ENCODE measurements around the gene GPR39. TPM values are rescaled to one million over a fixed set of nuclear protein-coding genes. Genes with fewer than 3 reads are reported as not detected.
"Not testable (repeated sequence)": the region's sequence is repeated elsewhere in the genome, so short reads cannot be mapped to it uniquely, and the experiment has no call there.

Gene GPR39
- total RNA-seq, 1 experiment from 2014 or later, result 34.8 TPM

DNA sequence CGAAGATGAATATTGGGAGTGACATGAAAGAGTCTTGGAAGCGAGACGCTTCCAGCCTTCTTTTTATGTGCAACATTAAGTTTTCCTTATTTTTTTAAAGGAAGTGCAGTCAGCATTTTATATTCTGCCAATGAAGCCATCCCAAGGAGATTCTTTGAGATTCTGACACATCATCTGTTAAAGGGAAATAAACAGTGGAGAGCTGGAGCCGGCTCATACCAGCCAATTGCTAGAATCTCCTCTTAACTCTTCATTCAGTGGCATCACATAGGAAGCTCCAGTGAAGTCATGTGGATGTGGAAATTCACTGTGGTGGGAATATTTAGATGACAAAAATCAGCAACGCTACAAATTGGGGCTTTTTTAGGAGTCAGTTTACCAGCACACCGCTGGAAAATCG is 23.7 kb upstream of the GPR39 start:
- POLR2A ChIA-PET (ENCODE audit: unreplicated experiment), result no interaction called here
- Histone ChIP-seq H3K4me3 (ENCODE audit: low read length) (no peak overlapping the region), H3K36me3 (ENCODE audit: low read depth, low read length) (no peaks in the 10 kb centered on the region), H3K27me3 (ENCODE audit: low read length) (no peaks in the 10 kb centered on the region), H3K9me2 (replicated peaks; ENCODE audit: low read length) (no peaks in the 10 kb centered on the region), H2AFZ (ENCODE audit: low read length) (no peak overlapping the region), H3K79me2 (ENCODE audit: low read length) (no peaks in the 10 kb centered on the region), H3F3A (ENCODE audit: low read length, unreplicated experiment) (no peaks in the 10 kb centered on the region), H3K9me3 (ENCODE audit: low read length) (no peaks in the 10 kb centered on the region), H3K4me2 (ENCODE audit: low read length) (no peak overlapping the region), H3K4me1 (ENCODE audit: insufficient read depth, low read length) (no peaks in the 10 kb centered on the region), H4K20me1 (ENCODE audit: low read length) (no peaks in the 10 kb centered on the region), H3K27ac (ENCODE audit: low read length) (no peak overlapping the region), H3K9ac (ENCODE audit: low read length) (no peak overlapping the region)
- ATAC-seq (no peak), DNase-seq (no peak)
- CTCF ChIA-PET, result no interaction called here
- no TSS peak for BruUV-seq (replicated peaks)
- intact Hi-C loops (cut with micrococcal nuclease), result no loop called here
- no peak for TF ChIP-seq EZH2 (IDR thresholded peaks at IDR 0.05; ENCODE audit: low read length, unreplicated experiment)
- no peak for TF ChIP-seq EZH2phosphoT487 (IDR thresholded peaks at IDR 0.05; ENCODE audit: borderline replicate concordance, low read length)
- TF ChIP-seq, protein P1, sequence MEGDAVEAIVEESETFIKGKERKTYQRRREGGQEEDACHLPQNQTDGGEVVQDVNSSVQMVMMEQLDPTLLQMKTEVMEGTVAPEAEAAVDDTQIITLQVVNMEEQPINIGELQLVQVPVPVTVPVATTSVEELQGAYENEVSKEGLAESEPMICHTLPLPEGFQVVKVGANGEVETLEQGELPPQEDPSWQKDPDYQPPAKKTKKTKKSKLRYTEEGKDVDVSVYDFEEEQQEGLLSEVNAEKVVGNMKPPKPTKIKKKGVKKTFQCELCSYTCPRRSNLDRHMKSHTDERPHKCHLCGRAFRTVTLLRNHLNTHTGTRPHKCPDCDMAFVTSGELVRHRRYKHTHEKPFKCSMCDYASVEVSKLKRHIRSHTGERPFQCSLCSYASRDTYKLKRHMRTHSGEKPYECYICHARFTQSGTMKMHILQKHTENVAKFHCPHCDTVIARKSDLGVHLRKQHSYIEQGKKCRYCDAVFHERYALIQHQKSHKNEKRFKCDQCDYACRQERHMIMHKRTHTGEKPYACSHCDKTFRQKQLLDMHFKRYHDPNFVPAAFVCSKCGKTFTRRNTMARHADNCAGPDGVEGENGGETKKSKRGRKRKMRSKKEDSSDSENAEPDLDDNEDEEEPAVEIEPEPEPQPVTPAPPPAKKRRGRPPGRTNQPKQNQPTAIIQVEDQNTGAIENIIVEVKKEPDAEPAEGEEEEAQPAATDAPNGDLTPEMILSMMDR (conservative IDR thresholded peaks at IDR 0.05; ENCODE audit: low read depth, low read length), result no peak

DNA sequence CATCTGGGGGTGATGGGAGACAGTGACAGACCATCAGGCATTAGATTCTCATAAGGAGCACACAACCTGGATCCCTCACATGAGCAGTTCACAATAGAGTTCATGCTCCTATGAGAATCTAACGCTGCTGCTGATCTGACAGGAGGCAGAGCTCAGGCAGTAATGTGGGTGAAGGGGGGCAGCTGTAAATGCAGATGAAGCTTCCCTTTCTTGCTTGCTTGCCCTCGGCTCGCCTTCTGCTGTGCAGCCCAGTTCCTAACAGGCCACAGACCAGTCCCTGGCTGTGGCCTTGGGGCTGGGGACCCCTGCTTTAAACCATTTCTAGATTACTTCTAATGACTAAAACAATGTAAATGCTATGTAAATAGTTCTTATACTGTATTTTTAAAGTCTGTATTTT is 19.6 kb upstream of the GPR39 start:
- H3K9me2 ChIP-seq (replicated peaks; ENCODE audit: low read length); H3K4me2 ChIP-seq (ENCODE audit: low read length); H3K4me3 ChIP-seq (ENCODE audit: low read length); H3K9me3 ChIP-seq (ENCODE audit: low read length); H3K27me3 ChIP-seq (ENCODE audit: low read length); H3K27ac ChIP-seq (ENCODE audit: low read length); CTCF ChIA-PET; H3K79me2 ChIP-seq (ENCODE audit: low read length); POLR2A ChIA-PET (ENCODE audit: unreplicated experiment); H2AFZ ChIP-seq (ENCODE audit: low read length); H3K36me3 ChIP-seq (ENCODE audit: low read depth, low read length); intact Hi-C loops (cut with micrococcal nuclease); DNase-seq; ATAC-seq; H3K9ac ChIP-seq (ENCODE audit: low read length); H4K20me1 ChIP-seq (ENCODE audit: low read length); H3K4me1 ChIP-seq (ENCODE audit: insufficient read depth, low read length); BruUV-seq (replicated peaks); H3F3A ChIP-seq (ENCODE audit: low read length, unreplicated experiment): not testable (repeated sequence)

DNA sequence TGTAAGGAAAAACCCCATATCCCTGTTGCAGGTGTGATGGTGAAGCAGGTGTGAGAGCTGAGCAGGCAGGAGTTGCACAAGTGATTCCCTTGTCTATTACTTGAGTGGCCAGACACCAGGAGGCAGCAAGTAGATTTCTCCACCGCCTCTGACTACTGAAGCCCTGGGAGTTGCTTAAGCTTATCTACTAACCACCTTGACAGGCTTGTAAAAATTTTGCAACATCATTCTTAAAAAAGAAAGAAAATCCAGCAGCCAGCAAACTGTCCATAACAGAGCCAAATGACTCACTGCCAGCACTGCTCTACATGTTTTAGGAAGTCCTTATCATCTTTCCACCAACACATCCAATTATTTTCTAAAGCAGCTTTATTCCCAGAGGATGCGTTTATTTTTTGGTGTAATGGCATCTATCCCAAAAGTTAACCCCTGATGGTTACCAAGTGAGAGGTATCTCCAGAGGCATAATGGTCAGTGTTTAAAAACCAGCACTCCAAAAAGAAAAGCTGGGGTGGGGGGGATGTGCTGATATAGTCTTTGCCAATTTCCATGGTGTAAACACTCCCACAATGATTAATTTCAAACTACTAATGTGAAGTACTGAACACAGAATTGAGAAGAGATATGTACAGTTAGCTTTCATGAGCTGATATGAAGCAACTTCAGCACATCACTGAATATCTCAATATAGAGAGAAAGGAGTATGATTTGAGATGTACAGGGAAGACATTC is 16.3 kb upstream of the GPR39 start:
- peak; percentile 70 for DNase-seq
- TF ChIP-seq EZH2 (IDR thresholded peaks at IDR 0.05; ENCODE audit: low read length, unreplicated experiment), result no peak
- TF ChIP-seq, protein P1 (conservative IDR thresholded peaks at IDR 0.05; ENCODE audit: low read depth, low read length), result peak; percentile 43
- Histone ChIP-seq H3K9me2 (replicated peaks; ENCODE audit: low read length) (no peaks in the 10 kb centered on the region), H3K4me3 (ENCODE audit: low read length) (no peak overlapping the region), H3K27ac (ENCODE audit: low read length) (no peak overlapping the region), H3K4me1 (ENCODE audit: insufficient read depth, low read length) (peaks cover 8% of the 10 kb centered on the region), H3K4me2 (ENCODE audit: low read length) (no peak overlapping the region), H3K9me3 (ENCODE audit: low read length) (no peaks in the 10 kb centered on the region), H3K36me3 (ENCODE audit: low read depth, low read length) (no peaks in the 10 kb centered on the region), H3K9ac (ENCODE audit: low read length) (no peak overlapping the region), H3K27me3 (ENCODE audit: low read length) (no peaks in the 10 kb centered on the region), H2AFZ (ENCODE audit: low read length) (no peak overlapping the region), H3K79me2 (ENCODE audit: low read length) (no peaks in the 10 kb centered on the region), H3F3A (ENCODE audit: low read length, unreplicated experiment) (no peaks in the 10 kb centered on the region), H4K20me1 (ENCODE audit: low read length) (no peaks in the 10 kb centered on the region)
- peak; percentile 77 for ATAC-seq
- intact Hi-C loops (cut with micrococcal nuclease), result loop anchor here (1.0 to 2.0 kb wide), 2 partner anchors 16 to 49 kb away; partner anchors contain the start of gene GPR39
- no TSS peak for BruUV-seq (replicated peaks)
- POLR2A ChIA-PET (ENCODE audit: unreplicated experiment), result interaction anchor here (0.7 kb wide), 1 partner anchor 16 kb away, joined by 3 read pairs; no protein-coding TSS in a partner anchor
- CTCF ChIA-PET, result interaction anchor here (1.2 kb wide), 1 partner anchor 16 kb away, joined by 5 read pairs; the partner anchor contains the start of gene GPR39

All from PC-3 (cell line).